ENCODE measurements around the gene GGT5. TPM values are rescaled to one million over a fixed set of nuclear protein-coding genes. Genes with fewer than 3 reads are reported as not detected.
A peak's percentile ranks its signal among the peaks of the same experiment; 100 is the strongest.

GGT5 gene
- total and polyA plus RNA-seq, 2 of the 13 experiments (the other 11 are each of a cell fraction or from before 2014, with no cell fraction given) = 0.69 to 3.1 TPM

DNA sequence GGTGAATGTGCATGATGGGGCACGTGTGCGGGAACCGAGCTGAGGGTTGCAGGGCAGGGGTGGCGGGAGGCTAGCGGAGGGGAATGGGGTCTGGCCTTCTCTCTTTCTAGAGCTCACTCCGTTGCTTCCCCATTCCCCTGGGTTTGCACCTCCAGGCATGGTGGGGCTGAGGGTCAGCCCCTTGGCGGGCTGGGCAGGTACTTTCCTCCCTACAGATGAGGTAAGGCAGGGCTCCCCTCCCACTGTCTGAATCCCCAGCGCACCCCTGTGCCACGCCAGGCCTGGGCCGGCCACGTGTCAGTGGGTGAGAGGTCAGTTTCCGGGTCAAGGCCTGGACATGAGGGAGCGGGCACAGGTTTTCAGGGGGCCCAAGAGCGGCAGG is 54.7 kb downstream of the GGT5 start (continued):
- TF ChIP-seq ZFP36 (IDR thresholded peaks at IDR 0.05; ENCODE audit: borderline replicate concordance, low read depth, low read length, partially characterized antibody) (no peak), TEAD3 (CRISPR knock-in tag; optimal IDR thresholded peaks at IDR 0.05; ENCODE audit: borderline replicate concordance) (peak; percentile 2), CCDC6 (CRISPR knock-in tag; IDR thresholded peaks at IDR 0.05) (no peak), MAFF (IDR thresholded peaks at IDR 0.05; ENCODE audit: low read depth, low read length) (no peak), KAT2B (IDR thresholded peaks at IDR 0.05; ENCODE audit: borderline replicate concordance, low read depth, low read length) (no peak), ZSCAN25 (CRISPR knock-in tag; IDR thresholded peaks at IDR 0.05) (no peak), ZFX (CRISPR knock-in tag; IDR thresholded peaks at IDR 0.05; ENCODE audit: low read depth) (peak; percentile 31; the same call in 1 of the 2 replicates), MZF1 (CRISPR knock-in tag; IDR thresholded peaks at IDR 0.05; ENCODE audit: borderline replicate concordance) (no peak), ZBTB25 (CRISPR knock-in tag; IDR thresholded peaks at IDR 0.05) (no peak)
- TF ChIP-seq, protein P1, sequence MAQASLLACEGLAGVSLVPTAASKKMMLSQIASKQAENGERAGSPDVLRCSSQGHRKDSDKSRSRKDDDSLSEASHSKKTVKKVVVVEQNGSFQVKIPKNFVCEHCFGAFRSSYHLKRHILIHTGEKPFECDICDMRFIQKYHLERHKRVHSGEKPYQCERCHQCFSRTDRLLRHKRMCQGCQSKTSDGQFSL (CRISPR knock-in tag; IDR thresholded peaks at IDR 0.05) = no peak
- TF ChIP-seq, protein P2, sequence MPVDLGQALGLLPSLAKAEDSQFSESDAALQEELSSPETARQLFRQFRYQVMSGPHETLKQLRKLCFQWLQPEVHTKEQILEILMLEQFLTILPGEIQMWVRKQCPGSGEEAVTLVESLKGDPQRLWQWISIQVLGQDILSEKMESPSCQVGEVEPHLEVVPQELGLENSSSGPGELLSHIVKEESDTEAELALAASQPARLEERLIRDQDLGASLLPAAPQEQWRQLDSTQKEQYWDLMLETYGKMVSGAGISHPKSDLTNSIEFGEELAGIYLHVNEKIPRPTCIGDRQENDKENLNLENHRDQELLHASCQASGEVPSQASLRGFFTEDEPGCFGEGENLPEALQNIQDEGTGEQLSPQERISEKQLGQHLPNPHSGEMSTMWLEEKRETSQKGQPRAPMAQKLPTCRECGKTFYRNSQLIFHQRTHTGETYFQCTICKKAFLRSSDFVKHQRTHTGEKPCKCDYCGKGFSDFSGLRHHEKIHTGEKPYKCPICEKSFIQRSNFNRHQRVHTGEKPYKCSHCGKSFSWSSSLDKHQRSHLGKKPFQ (CRISPR knock-in tag; IDR thresholded peaks at IDR 0.05; ENCODE audit: insufficient replicate concordance) = no peak

Data from HepG2 (cell line).